K562 (cell line): ENCODE data around the gene TM7SF2. TPM values are rescaled to one million over a fixed set of nuclear protein-coding genes. Genes with fewer than 3 reads are reported as not detected.

Source experiments
- ATF7 ChIP-seq: fragments of 450-650 bp; IDR thresholded peaks from 2 replicates; pipeline ENCODE4 v1.7.1; 2014; ENCODE audit warnings: mild to moderate bottlenecking, moderate library complexity
- BRD4 ChIP-seq: fragments of 200-600 bp; sonication (generic); IDR thresholded peaks from 2 replicates; pipeline ENCODE4 v1.6.1; 2017; ENCODE audit warnings: inconsistent platforms
- CBX3 ChIP-seq, 2 experiments: IDR thresholded peaks; 1 replicate in 1 of 2; 2 replicates in 1 of 2; pipeline ENCODE4 v1.6.1; 2012; ENCODE audit warnings: inconsistent platforms in 2 of 2, low read length in 2 of 2, borderline replicate concordance in 1 of 2, control low read depth in 1 of 2
- DACH1 ChIP-seq: fragments of 450-650 bp; IDR thresholded peaks from 2 replicates; pipeline ENCODE4 v1.6.1; 2018; ENCODE audit not compliant: partially characterized antibody
- HLTF ChIP-seq: fragments of 450-650 bp; IDR thresholded peaks from 2 replicates; pipeline ENCODE4 v1.6.1; 2016
- KLF1 ChIP-seq: fragments of 450-650 bp; IDR thresholded peaks from 2 replicates; pipeline ENCODE4 v1.6.1; 2016; ENCODE audit warnings: missing genetic modification characterization, missing compliant biosample characterization
- MEF2D ChIP-seq: conservative IDR thresholded peaks from 2 replicates; pipeline ENCODE4 v1.6.1; 2016; ENCODE audit warnings: low read depth, missing genetic modification characterization, missing compliant biosample characterization
- NFYB ChIP-seq: IDR thresholded peaks from 2 replicates; pipeline ENCODE4 v1.6.1; 2011; ENCODE audit warnings: mild to moderate bottlenecking, moderate library complexity; ENCODE audit not compliant: insufficient read length; ENCODE audit errors: extremely low read depth
- NONO ChIP-seq, 2 experiments: fragments of 200-400 bp in 1 of 2; fragments of 450-650 bp in 1 of 2; formaldehyde crosslinking in 1 of 2; IDR thresholded peaks; 2 replicates each; pipeline ENCODE4 v1.6.1; 2017; ENCODE audit warnings: low read depth in 2 of 2, mild to moderate bottlenecking in 2 of 2, moderate library complexity in 2 of 2, low read length in 1 of 2
- NR2C1 ChIP-seq, 2 experiments: fragments of 450-650 bp; IDR thresholded peaks; 2 replicates each; pipeline ENCODE4 v1.6.1; 2017; ENCODE audit warnings: mild to moderate bottlenecking in 2 of 2, antibody characterized with exemption in 1 of 2, inconsistent platforms in 1 of 2, missing compliant biosample characterization in 1 of 2, missing genetic modification characterization in 1 of 2
- POU5F1 ChIP-seq: fragments of 150-350 bp; IDR thresholded peaks from 2 replicates; pipeline ENCODE4 v1.6.1; 2014; ENCODE audit warnings: borderline replicate concordance, low read length, low read depth, mild to moderate bottlenecking; ENCODE audit not compliant: partially characterized antibody
- PYGO2 ChIP-seq: fragments of 450-650 bp; IDR thresholded peaks from 2 replicates; pipeline ENCODE4 v1.6.1; 2016; ENCODE audit warnings: mild to moderate bottlenecking, missing genetic modification characterization, moderate library complexity, missing compliant biosample characterization
- TARDBP ChIP-seq: fragments of 450-650 bp; IDR thresholded peaks from 2 replicates; pipeline ENCODE4 v1.6.1; 2016
- TSC22D4 ChIP-seq: fragments of 450-650 bp; IDR thresholded peaks from 2 replicates; pipeline ENCODE4 v1.6.1; 2016; ENCODE audit warnings: missing genetic modification characterization, missing biosample characterization, control low read depth
- ZNF23 ChIP-seq: fragments of 250-450 bp; sonication (Bioruptor Pico); IDR thresholded peaks from 2 replicates; pipeline ENCODE4 v1.4.0; 2020; ENCODE audit warnings: mild to moderate bottlenecking
- ZNF282 ChIP-seq: sonication (generic); formaldehyde crosslinking; IDR thresholded peaks from 2 replicates; pipeline ENCODE4 v1.8.1; 2023; ENCODE audit warnings: missing genetic modification reagents
- ZNF431 ChIP-seq: sonication (generic); formaldehyde crosslinking; IDR thresholded peaks from 2 replicates; pipeline ENCODE4 v1.8.0; 2022; ENCODE audit warnings: mild to moderate bottlenecking, missing genetic modification reagents
- polyA plus RNA-seq, 8 experiments: library from polyadenylated mRNA; depleted of rRNA in 4 of 8; stranded (reverse) in 5 of 8; unstranded in 3 of 8; fragments of >200 nt; fragmentation: Nextera tagmentation in 2 of 8; fragmentation: Illumina TruSeq in 1 of 8; extraction: Ambion mirVana in 2 of 8; extraction: Trizol in 1 of 8; gene quantifications; 2 replicates each; pipeline versions ENCODE4 v1.2.1 to v1.2.3, GENCODE V29; 2011 to 2014; ENCODE audit warnings: inconsistent platforms in 1 of 8, missing spikeins in 1 of 8
- total RNA-seq, 7 experiments: library from RNA; depleted of rRNA in 6 of 7; stranded (reverse); fragments of >200 nt in 6 of 7; fragmentation: Illumina TruSeq in 2 of 7; extraction: Trizol in 2 of 7; gene quantifications; 2 replicates each; pipeline versions ENCODE4 v1.2.1 to v1.2.3, GENCODE V29; 2011 to 2021; ENCODE audit warnings: low replicate concordance in 1 of 7
- TF ChIP-seq, protein P1 (sequence below): fragments of 200-600 bp; sonication (generic); IDR thresholded peaks from one replicate; pipeline ENCODE4 v1.6.1; 2012; ENCODE audit warnings: mild to moderate bottlenecking, low read depth, low read length, inconsistent platforms

Gene TM7SF2
- total and polyA plus RNA-seq, 9 of the 15 experiments (the other 6 are each of a cell fraction or from before 2014, with no cell fraction given) = 1.2 to 22.0 (median 14.3) TPM

DNA sequence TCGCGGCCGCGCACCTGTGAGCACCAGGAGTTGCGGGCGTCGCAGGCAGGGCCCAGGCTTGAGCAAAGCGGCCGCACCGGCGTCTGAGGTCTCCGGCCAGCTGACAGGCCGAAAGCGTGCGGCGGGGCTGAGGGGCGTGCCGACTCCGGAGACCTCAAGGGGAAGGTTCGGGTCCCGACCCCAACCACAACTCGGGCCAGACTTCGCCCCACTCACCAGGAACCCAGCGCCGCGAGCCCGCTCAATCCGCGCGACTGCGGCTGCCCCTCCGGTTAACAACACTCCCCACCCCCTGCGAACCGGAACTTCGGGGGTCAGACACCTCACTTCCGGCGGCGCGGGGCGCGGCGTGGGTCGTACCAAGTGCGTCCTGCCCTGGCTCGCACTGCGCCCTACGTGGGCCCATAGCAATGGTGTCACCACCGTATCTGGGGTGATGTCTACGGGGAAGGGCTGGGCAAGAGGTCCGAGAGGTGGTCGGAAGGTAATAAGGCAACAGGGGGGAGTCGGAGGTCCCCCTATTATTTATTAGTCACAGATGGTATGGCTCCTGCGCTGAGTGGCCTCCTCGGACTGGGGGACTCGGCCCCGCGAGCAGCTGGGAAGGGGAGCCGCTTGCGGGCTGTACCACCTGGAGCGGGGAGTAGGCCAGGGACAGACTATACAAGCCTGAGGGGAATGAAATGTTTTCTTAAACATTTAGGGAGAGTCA lies 22.7 kb downstream of the TM7SF2 start, which contains the start of gene SYVN1 (continued):
- TF ChIP-seq CBX3 (IDR thresholded peaks at IDR 0.05; ENCODE audit: borderline replicate concordance in 1 of 2, low read length in 2 of 2) = no peak; a peak in 1 of 3 replicates
- TF ChIP-seq TSC22D4 = no peak
- TF ChIP-seq DACH1 = peak; percentile 92
- TF ChIP-seq ZNF431 (CRISPR knock-in tag) = no peak
- TF ChIP-seq POU5F1 = no peak
- no peak for TF ChIP-seq ZNF23 (CRISPR knock-in tag)
- peak; percentile 88; the same call in 1 of the 2 replicates for TF ChIP-seq BRD4
- TF ChIP-seq NONO (IDR thresholded peaks at IDR 0.05; ENCODE audit: low read depth in 2 of 2, low read length in 1 of 2) = peak; percentile 30 to 99; a peak in 3 of 4 replicates
- 0 out of 2 replicates have a peak, but pooled peaks have one; percentile 17 for TF ChIP-seq MEF2D (tag)
- TF ChIP-seq ZNF282 (CRISPR knock-in tag) = peak; percentile 94; the same call in 1 of the 2 replicates
- peak; percentile 100 for TF ChIP-seq ATF7
- no peak for TF ChIP-seq TARDBP
- peak; percentile 88 for TF ChIP-seq NR2C1 (IDR thresholded peaks at IDR 0.05)
- TF ChIP-seq NR2C1 (tag; IDR thresholded peaks at IDR 0.05) = peak; percentile 84
- no peak; the same call in 1 of the 2 replicates for TF ChIP-seq HLTF
- no peak for TF ChIP-seq PYGO2 (tag)
- no peak for TF ChIP-seq NFYB
- peak; percentile 78; the same call in 1 of the 2 replicates for TF ChIP-seq KLF1 (tag)
- TF ChIP-seq, protein P1, sequence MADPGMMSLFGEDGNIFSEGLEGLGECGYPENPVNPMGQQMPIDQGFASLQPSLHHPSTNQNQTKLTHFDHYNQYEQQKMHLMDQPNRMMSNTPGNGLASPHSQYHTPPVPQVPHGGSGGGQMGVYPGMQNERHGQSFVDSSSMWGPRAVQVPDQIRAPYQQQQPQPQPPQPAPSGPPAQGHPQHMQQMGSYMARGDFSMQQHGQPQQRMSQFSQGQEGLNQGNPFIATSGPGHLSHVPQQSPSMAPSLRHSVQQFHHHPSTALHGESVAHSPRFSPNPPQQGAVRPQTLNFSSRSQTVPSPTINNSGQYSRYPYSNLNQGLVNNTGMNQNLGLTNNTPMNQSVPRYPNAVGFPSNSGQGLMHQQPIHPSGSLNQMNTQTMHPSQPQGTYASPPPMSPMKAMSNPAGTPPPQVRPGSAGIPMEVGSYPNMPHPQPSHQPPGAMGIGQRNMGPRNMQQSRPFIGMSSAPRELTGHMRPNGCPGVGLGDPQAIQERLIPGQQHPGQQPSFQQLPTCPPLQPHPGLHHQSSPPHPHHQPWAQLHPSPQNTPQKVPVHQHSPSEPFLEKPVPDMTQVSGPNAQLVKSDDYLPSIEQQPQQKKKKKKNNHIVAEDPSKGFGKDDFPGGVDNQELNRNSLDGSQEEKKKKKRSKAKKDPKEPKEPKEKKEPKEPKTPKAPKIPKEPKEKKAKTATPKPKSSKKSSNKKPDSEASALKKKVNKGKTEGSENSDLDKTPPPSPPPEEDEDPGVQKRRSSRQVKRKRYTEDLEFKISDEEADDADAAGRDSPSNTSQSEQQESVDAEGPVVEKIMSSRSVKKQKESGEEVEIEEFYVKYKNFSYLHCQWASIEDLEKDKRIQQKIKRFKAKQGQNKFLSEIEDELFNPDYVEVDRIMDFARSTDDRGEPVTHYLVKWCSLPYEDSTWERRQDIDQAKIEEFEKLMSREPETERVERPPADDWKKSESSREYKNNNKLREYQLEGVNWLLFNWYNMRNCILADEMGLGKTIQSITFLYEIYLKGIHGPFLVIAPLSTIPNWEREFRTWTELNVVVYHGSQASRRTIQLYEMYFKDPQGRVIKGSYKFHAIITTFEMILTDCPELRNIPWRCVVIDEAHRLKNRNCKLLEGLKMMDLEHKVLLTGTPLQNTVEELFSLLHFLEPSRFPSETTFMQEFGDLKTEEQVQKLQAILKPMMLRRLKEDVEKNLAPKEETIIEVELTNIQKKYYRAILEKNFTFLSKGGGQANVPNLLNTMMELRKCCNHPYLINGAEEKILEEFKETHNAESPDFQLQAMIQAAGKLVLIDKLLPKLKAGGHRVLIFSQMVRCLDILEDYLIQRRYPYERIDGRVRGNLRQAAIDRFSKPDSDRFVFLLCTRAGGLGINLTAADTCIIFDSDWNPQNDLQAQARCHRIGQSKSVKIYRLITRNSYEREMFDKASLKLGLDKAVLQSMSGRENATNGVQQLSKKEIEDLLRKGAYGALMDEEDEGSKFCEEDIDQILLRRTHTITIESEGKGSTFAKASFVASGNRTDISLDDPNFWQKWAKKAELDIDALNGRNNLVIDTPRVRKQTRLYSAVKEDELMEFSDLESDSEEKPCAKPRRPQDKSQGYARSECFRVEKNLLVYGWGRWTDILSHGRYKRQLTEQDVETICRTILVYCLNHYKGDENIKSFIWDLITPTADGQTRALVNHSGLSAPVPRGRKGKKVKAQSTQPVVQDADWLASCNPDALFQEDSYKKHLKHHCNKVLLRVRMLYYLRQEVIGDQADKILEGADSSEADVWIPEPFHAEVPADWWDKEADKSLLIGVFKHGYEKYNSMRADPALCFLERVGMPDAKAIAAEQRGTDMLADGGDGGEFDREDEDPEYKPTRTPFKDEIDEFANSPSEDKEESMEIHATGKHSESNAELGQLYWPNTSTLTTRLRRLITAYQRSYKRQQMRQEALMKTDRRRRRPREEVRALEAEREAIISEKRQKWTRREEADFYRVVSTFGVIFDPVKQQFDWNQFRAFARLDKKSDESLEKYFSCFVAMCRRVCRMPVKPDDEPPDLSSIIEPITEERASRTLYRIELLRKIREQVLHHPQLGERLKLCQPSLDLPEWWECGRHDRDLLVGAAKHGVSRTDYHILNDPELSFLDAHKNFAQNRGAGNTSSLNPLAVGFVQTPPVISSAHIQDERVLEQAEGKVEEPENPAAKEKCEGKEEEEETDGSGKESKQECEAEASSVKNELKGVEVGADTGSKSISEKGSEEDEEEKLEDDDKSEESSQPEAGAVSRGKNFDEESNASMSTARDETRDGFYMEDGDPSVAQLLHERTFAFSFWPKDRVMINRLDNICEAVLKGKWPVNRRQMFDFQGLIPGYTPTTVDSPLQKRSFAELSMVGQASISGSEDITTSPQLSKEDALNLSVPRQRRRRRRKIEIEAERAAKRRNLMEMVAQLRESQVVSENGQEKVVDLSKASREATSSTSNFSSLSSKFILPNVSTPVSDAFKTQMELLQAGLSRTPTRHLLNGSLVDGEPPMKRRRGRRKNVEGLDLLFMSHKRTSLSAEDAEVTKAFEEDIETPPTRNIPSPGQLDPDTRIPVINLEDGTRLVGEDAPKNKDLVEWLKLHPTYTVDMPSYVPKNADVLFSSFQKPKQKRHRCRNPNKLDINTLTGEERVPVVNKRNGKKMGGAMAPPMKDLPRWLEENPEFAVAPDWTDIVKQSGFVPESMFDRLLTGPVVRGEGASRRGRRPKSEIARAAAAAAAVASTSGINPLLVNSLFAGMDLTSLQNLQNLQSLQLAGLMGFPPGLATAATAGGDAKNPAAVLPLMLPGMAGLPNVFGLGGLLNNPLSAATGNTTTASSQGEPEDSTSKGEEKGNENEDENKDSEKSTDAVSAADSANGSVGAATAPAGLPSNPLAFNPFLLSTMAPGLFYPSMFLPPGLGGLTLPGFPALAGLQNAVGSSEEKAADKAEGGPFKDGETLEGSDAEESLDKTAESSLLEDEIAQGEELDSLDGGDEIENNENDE = no peak
